ENCODE measurements around the gene COL6A6.
"Not testable (repeated sequence)": the region's sequence is repeated elsewhere in the genome, so short reads cannot be mapped to it uniquely, and the experiment has no call there.

The COL6A6 gene

GRCh38 chr3:130529486-130530215 is 12.7 kb downstream of the COL6A6 start:
- TF ChIP-seq CTCF (IDR thresholded peaks at IDR 0.05; ENCODE audit: insufficient read depth, missing control alignments), result no peak
- DNase-seq (ENCODE audit: insufficient read length, low spot score) (no peak), FAIRE-seq (no peak)

- TF ChIP-seq CTCF (IDR thresholded peaks at IDR 0.05; ENCODE audit: insufficient read depth, missing control alignments), result no peak
- DNase-seq (ENCODE audit: insufficient read length, low spot score) (no peak), FAIRE-seq (no peak)
Measured at GRCh38 chr3:130533247-130533646, 16.3 kb downstream of the COL6A6 start.

- DNase-seq (ENCODE audit: insufficient read length, low spot score) (no peak), FAIRE-seq (no peak)
- TF ChIP-seq CTCF (IDR thresholded peaks at IDR 0.05; ENCODE audit: insufficient read depth, missing control alignments), result no peak
Measured at GRCh38 chr3:130537673-130538304, 20.8 kb downstream of the COL6A6 start.

DNA sequence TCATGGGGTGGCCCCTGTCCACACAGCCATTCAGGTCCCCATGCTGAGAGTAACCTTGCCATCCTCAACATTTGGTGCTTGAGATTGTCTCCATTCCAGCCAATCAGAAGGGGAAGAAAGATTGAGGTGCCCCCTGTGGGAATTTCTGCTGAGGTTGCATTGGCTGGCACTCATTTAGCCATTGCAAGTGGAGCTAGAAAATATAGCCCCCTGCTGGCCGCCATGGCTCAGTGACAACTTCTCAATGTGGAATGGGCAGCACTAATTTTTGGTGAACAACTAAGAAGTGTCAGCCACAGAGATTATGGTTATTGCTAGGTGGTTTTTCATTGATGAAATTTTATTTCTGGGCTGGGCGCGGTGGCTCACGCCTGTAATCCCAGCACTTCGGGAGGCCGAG is 22.0 kb downstream of the COL6A6 start:
- FAIRE-seq (no peak), DNase-seq (ENCODE audit: insufficient read length, low spot score) (no peak)
- TF ChIP-seq CTCF (IDR thresholded peaks at IDR 0.05; ENCODE audit: insufficient read depth, missing control alignments), result peak; percentile 68

- FAIRE-seq (no peak), DNase-seq (ENCODE audit: insufficient read length, low spot score) (no peak)
- no peak for TF ChIP-seq CTCF (IDR thresholded peaks at IDR 0.05; ENCODE audit: insufficient read depth, missing control alignments)
Measured at GRCh38 chr3:130543322-130543721, 26.3 kb downstream of the COL6A6 start.

- FAIRE-seq (no peak), DNase-seq (ENCODE audit: insufficient read length, low spot score) (no peak)
- TF ChIP-seq CTCF (IDR thresholded peaks at IDR 0.05; ENCODE audit: insufficient read depth, missing control alignments), result no peak
Measured at GRCh38 chr3:130546920-130547679, 30.1 kb downstream of the COL6A6 start.

DNA sequence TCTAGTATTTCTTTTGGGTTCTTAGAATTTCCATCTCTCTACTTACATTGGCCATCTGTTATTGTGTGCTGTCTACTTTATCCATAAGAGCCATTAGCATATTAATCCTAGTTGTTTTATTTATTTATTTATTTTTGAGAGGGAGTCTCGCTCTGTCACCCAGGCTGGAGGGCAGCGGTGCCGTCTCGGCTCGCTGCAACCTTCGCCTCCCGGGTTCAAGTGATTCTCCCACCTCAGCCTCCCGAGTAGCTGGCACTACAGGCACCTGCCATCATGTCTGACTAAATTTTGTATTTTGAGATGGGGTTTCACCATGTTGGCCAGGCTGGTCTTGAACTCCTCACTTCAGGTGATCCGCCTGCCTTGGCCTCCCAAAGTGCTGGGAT is 30.7 kb downstream of the COL6A6 start:
- not testable (repeated sequence) for FAIRE-seq; DNase-seq (ENCODE audit: insufficient read length, low spot score)
